ENCODE data around the gene STK32A.

STK32A gene

DNA sequence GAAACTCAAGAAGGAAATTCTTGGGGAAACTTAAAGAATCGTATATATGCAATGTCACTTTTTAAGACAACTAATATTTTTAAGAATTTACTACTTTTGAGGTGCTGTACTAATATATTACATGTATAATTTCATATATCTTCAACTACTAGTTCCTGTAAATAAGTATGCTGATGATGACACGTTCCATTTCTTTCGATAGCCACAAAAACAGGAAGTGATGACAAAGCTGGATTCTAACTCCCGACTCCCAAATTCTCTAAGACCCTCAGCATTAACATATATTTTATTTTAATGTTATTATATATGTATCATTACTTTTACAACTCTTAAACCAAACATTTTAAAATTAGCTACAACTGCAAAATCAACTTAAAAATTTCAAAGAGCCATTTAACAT is 74.8 kb downstream of the STK32A start:
- no peak overlapping the region for H3K4me3 ChIP-seq (ENCODE audit: low read depth, low read length)
- no peak for DNase-seq (ENCODE audit: low read depth)
- TF ChIP-seq CTCF (IDR thresholded peaks at IDR 0.05; ENCODE audit: insufficient read depth, low read depth, low read length, missing control alignments) = no peak

DNA sequence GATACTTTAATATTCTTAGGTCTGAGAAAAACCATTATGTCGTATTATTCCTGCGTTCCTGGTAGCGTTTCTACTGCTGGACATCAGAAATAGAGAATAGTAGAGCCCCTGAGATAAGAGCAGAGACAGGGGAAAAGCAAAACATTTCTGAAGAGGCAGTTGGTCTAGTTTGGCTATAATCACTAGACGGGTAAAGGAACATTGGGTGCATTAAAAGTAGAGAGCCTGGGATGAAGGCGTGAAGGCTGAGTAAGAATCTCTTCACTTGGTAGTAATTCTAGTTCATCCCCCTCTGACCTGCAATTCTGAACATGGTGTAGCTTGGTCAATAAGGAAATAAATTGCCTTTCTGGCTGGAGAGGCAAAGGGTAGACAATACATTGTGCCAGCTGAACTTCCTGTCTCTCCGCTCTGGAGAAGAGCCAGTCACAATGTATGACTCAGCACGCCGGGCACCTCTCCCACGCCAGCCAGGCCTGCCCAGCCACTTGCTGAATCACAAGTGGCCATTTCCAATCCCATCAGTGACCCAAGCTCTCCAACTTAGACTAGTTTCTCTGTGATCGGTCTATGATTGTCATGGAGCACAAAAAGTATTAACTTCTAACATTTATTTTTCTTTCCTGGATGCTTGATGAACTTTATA is 75.4 kb downstream of the STK32A start:
- H3K4me3 ChIP-seq (ENCODE audit: low read depth, low read length) = no peak overlapping the region
- DNase-seq (ENCODE audit: low read depth) = no peak
- no peak for TF ChIP-seq CTCF (IDR thresholded peaks at IDR 0.05; ENCODE audit: insufficient read depth, low read depth, low read length, missing control alignments)

- TF ChIP-seq CTCF (IDR thresholded peaks at IDR 0.05; ENCODE audit: insufficient read depth, low read depth, low read length, missing control alignments) = no peak
- H3K4me3 ChIP-seq (ENCODE audit: low read depth, low read length) = no peak overlapping the region
- no peak for DNase-seq (ENCODE audit: low read depth)
Measured at GRCh38 chr5:147317978-147318684, 83.3 kb downstream of the STK32A start.

GRCh38 chr5:147321569-147321968 is 86.7 kb downstream of the STK32A start:
- no peak for TF ChIP-seq CTCF (IDR thresholded peaks at IDR 0.05; ENCODE audit: insufficient read depth, low read depth, low read length, missing control alignments)
- DNase-seq (ENCODE audit: low read depth) = no peak
- no peak overlapping the region for H3K4me3 ChIP-seq (ENCODE audit: low read depth, low read length)

- no peak for TF ChIP-seq CTCF (IDR thresholded peaks at IDR 0.05; ENCODE audit: insufficient read depth, low read depth, low read length, missing control alignments)
Measured at GRCh38 chr5:147327421-147327820, 92.6 kb downstream of the STK32A start.

GRCh38 chr5:147327905-147328304 is 93.1 kb downstream of the STK32A start:
- TF ChIP-seq CTCF (IDR thresholded peaks at IDR 0.05; ENCODE audit: insufficient read depth, low read depth, low read length, missing control alignments) = no peak
- H3K4me3 ChIP-seq (ENCODE audit: low read depth, low read length) = no peak overlapping the region
- no peak for DNase-seq (ENCODE audit: low read depth)

More at GRCh38 chr5:147327421-147327820, 92.6 kb downstream of the STK32A start:
- DNase-seq (ENCODE audit: low read depth) = no peak
- no peak overlapping the region for H3K4me3 ChIP-seq (ENCODE audit: low read depth, low read length)
